K562 (cell line): ENCODE results near the gene PRND. TPM values are rescaled to one million over a fixed set of nuclear protein-coding genes. Genes with fewer than 3 reads are reported as not detected.

Experiments used
- ATAC-seq: fragments of 200-7000 bp; cut with Tn5 transposase; 3 replicates; pipeline ENCODE4 v1.9.1; 2020; ENCODE audit warnings: moderate library complexity
- BruUV-seq: library from RNA; stranded (reverse); fragments of 400-500 nt; replicated peaks from 2 replicates; lab custom pipeline; 2021; lab: Mats Ljungman, UMichigan
- CTCF ChIA-PET: fragments of 300-600 bp; formaldehyde crosslinking; extraction: SDS; loops from one replicate; lab custom pipeline; 2021; ENCODE audit warnings: low intra/inter-chr PET ratio; lab: Yijun Ruan, JAX
- POLR2A ChIA-PET: fragments of 300-600, 350-650 bp; sonication (Branson Sonifier 250); formaldehyde crosslinking; extraction: SDS; loops from one replicate; lab custom pipeline; 2021; ENCODE audit warnings: antibody characterized with exemption, inconsistent platforms; lab: Yijun Ruan, JAX
- DNase-seq, 4 experiments: peaks; one replicate each; pipeline versions ENCODE4 v3.0.0 to v3.0.0-alpha.2; 2011 to 2018; ENCODE audit warnings: low spot score in 3 of 4, mixed read lengths in 3 of 4; ENCODE audit errors: extremely low read depth in 1 of 4
- FAIRE-seq: peaks from 2 replicates; lab custom pipeline; 2011; peaks lifted over from hg19 to GRCh38; lab: Jason Lieb, UNC
- H2AFZ ChIP-seq: 2 replicates; pipeline ENCODE4 v1.6.0; 2011; ENCODE audit warnings: low read depth, low read length, control low read depth, inconsistent platforms
- H3K27ac ChIP-seq: fragments of 200-600 bp; 3 replicates; pipeline ENCODE4 v1.8.0; 2011; ENCODE audit warnings: low read depth, mild to moderate bottlenecking, control low read depth, inconsistent platforms, low read length, moderate library complexity, mixed read lengths; ENCODE audit errors: extremely low read depth
- H3K27me3 ChIP-seq, 2 experiments: fragments of 300-600 bp in 1 of 2; 2 replicates in 1 of 2; 3 replicates in 1 of 2; pipeline versions ENCODE4 v1.6.0 to v1.8.0; 2011; ENCODE audit warnings: inconsistent platforms in 2 of 2, low read length in 2 of 2, mild to moderate bottlenecking in 1 of 2, mixed read lengths in 1 of 2, moderate library complexity in 1 of 2; ENCODE audit not compliant: control insufficient read depth in 2 of 2, insufficient read depth in 2 of 2
- H3K36me3 ChIP-seq: fragments of 300-600 bp; 3 replicates; pipeline ENCODE4 v1.8.0; 2011; ENCODE audit warnings: mild to moderate bottlenecking, low read length, inconsistent platforms; ENCODE audit not compliant: control insufficient read depth, insufficient read depth
- H3K4me1 ChIP-seq, 2 experiments: fragments of 200-600 bp in 1 of 2; replicated peaks in 1 of 2; 2 replicates in 1 of 2; 3 replicates in 1 of 2; pipeline versions ENCODE4 v1.5.1 to v1.8.0; 2011; ENCODE audit warnings: inconsistent platforms in 2 of 2, low read length in 2 of 2, mild to moderate bottlenecking in 1 of 2, mixed read lengths in 1 of 2, moderate library complexity in 1 of 2; ENCODE audit not compliant: control insufficient read depth in 2 of 2, insufficient read depth in 2 of 2
- H3K4me2 ChIP-seq: 2 replicates; pipeline ENCODE4 v1.6.1; 2011; ENCODE audit warnings: low read length, control low read depth, inconsistent platforms, mixed read lengths; ENCODE audit not compliant: insufficient read depth
- H3K4me3 ChIP-seq: fragments of 200-600 bp; sonication (generic), shearing (Covaris generic); 2 replicates; pipeline ENCODE4 v1.5.1; 2016; ENCODE audit warnings: control low read depth, inconsistent platforms
- H3K79me2 ChIP-seq: fragments of 200-600 bp; 3 replicates; pipeline ENCODE4 v1.8.0; 2011; ENCODE audit warnings: low read length, inconsistent platforms; ENCODE audit not compliant: control insufficient read depth, insufficient read depth
- H3K9ac ChIP-seq, 2 experiments: 2 replicates each; pipeline versions ENCODE4 v1.6.0 to v1.6.1; 2011; ENCODE audit warnings: low read depth in 2 of 2, low read length in 2 of 2, control low read depth in 1 of 2, inconsistent platforms in 1 of 2, mild to moderate bottlenecking in 1 of 2, mixed read lengths in 1 of 2; ENCODE audit not compliant: insufficient read depth in 1 of 2
- H3K9me1 ChIP-seq: one replicate; pipeline ENCODE4 v1.6.0; 2011; ENCODE audit warnings: inconsistent platforms, mild to moderate bottlenecking, low read length, moderate library complexity; ENCODE audit not compliant: control insufficient read depth, insufficient read depth
- H3K9me3 ChIP-seq: replicated peaks from 2 replicates; pipeline ENCODE4 v1.5.1; 2011; ENCODE audit warnings: low read depth, low read length, inconsistent platforms; ENCODE audit not compliant: control insufficient read depth, insufficient read depth
- H4K20me1 ChIP-seq: replicated peaks from 2 replicates; pipeline ENCODE4 v1.6.1; 2011; ENCODE audit warnings: low read length, inconsistent platforms, mixed read lengths; ENCODE audit not compliant: control insufficient read depth, insufficient read depth
- CBFB ChIP-seq: sonication (generic); formaldehyde crosslinking; IDR thresholded peaks from 2 replicates; pipeline ENCODE4 v1.4.0; 2020; ENCODE audit warnings: mild to moderate bottlenecking, missing genetic modification reagents
- CGGBP1 ChIP-seq: fragments of 250-450 bp; sonication (Bioruptor Pico); IDR thresholded peaks from 2 replicates; pipeline ENCODE4 v1.9.0; 2021; ENCODE audit warnings: mild to moderate bottlenecking
- CHCHD3 ChIP-seq: fragments of 250-450 bp; sonication (Bioruptor Pico); IDR thresholded peaks from 2 replicates; pipeline ENCODE4 v2.1.2; 2022; ENCODE audit warnings: mild to moderate bottlenecking
- ELK3 ChIP-seq: fragments of 450-650 bp; formaldehyde crosslinking; IDR thresholded peaks from 2 replicates; pipeline ENCODE4 v1.4.0; 2020; ENCODE audit warnings: mild to moderate bottlenecking
- FOXM1 ChIP-seq, 2 experiments: fragments of 450-650 bp in 1 of 2; sonication (generic) in 1 of 2; formaldehyde crosslinking in 1 of 2; IDR thresholded peaks; 2 replicates each; pipeline versions ENCODE4 v1.6.1 to v1.9.0; 2017 to 2022; ENCODE audit warnings: low read depth in 2 of 2, mild to moderate bottlenecking in 2 of 2, missing genetic modification reagents in 1 of 2, moderate library complexity in 1 of 2
- MAX ChIP-seq: sonication (generic); formaldehyde crosslinking; IDR thresholded peaks from 2 replicates; pipeline ENCODE4 v1.9.0; 2022; ENCODE audit warnings: mild to moderate bottlenecking, missing genetic modification reagents
- PPARD ChIP-seq: fragments of 250-450 bp; sonication (Bioruptor Pico); IDR thresholded peaks from 2 replicates; pipeline ENCODE4 v1.8.0; 2022; ENCODE audit warnings: inconsistent platforms, mild to moderate bottlenecking, moderate library complexity
- SIN3A ChIP-seq, 2 experiments: fragments of 150-350 bp in 1 of 2; IDR thresholded peaks; 2 replicates each; pipeline ENCODE4 v1.6.1; 2011 to 2016; ENCODE audit warnings: borderline replicate concordance in 2 of 2, low read depth in 2 of 2, low read length in 2 of 2, mild to moderate bottlenecking in 2 of 2, moderate library complexity in 2 of 2; ENCODE audit not compliant: control insufficient read depth in 1 of 2
- SMARCE1 ChIP-seq: fragments of 450-650 bp; IDR thresholded peaks from 2 replicates; pipeline ENCODE4 v1.7.1; 2016; ENCODE audit warnings: mild to moderate bottlenecking
- WHSC1 ChIP-seq: IDR thresholded peaks from one replicate; pipeline ENCODE4 v1.6.1; 2012; ENCODE audit warnings: low read length, control low read depth, inconsistent platforms
- ZNF23 ChIP-seq: fragments of 250-450 bp; sonication (Bioruptor Pico); IDR thresholded peaks from 2 replicates; pipeline ENCODE4 v1.4.0; 2020; ENCODE audit warnings: mild to moderate bottlenecking
- ZNF316 ChIP-seq: fragments of 450-650 bp; IDR thresholded peaks from 2 replicates; pipeline ENCODE4 v1.6.1; 2016
- ZNF384 ChIP-seq: IDR thresholded peaks from 2 replicates; pipeline ENCODE4 v1.6.1; 2012; ENCODE audit warnings: low read depth, low read length, improper control_type of control experiment
- WGBS: fragments of 100-300 bp; shearing (Covaris generic); methylation state at CpG from one replicate; pipeline ENCODE4 v1.1.6; 2016; ENCODE audit warnings: low coverage, mixed read lengths; ENCODE audit not compliant: insufficient coverage; ENCODE audit errors: missing lambda C conversion rate; 5-methylcytosine and 5-hydroxymethylcytosine counted together
- in situ Hi-C: fragments of 300-500 bp; cut with MboI; formaldehyde crosslinking; loops from 4 replicates; pipeline ENCODE4 v1.15.0; 2018; ENCODE audit warnings: inconsistent platforms, mixed read lengths
- intact Hi-C: fragments of 100-400 bp; cut with micrococcal nuclease; formaldehyde crosslinking; loops from 2 replicates; pipeline ENCODE4 v1.14.2; 2022
- polyA plus RNA-seq, 8 experiments: library from polyadenylated mRNA; depleted of rRNA in 4 of 8; stranded (reverse) in 5 of 8; unstranded in 3 of 8; fragments of >200 nt; fragmentation: Nextera tagmentation in 2 of 8; fragmentation: Illumina TruSeq in 1 of 8; extraction: Ambion mirVana in 2 of 8; extraction: Trizol in 1 of 8; gene quantifications; 2 replicates each; pipeline versions ENCODE4 v1.2.1 to v1.2.3, GENCODE V29; 2011 to 2014; ENCODE audit warnings: inconsistent platforms in 1 of 8, missing spikeins in 1 of 8
- total RNA-seq, 7 experiments: library from RNA; depleted of rRNA in 6 of 7; stranded (reverse); fragments of >200 nt in 6 of 7; fragmentation: Illumina TruSeq in 2 of 7; extraction: Trizol in 2 of 7; gene quantifications; 2 replicates each; pipeline versions ENCODE4 v1.2.1 to v1.2.3, GENCODE V29; 2011 to 2021; ENCODE audit warnings: low replicate concordance in 1 of 7

The PRND gene
- total and polyA plus RNA-seq, 9 of the 15 experiments (the other 6 are each of a cell fraction or from before 2014, with no cell fraction given), result not detected

- TF ChIP-seq SMARCE1, result no peak
- TF ChIP-seq FOXM1 (IDR thresholded peaks at IDR 0.05; ENCODE audit: low read depth), result no peak
- TF ChIP-seq FOXM1 (CRISPR knock-in tag; IDR thresholded peaks at IDR 0.05; ENCODE audit: low read depth), result no peak
- TF ChIP-seq PPARD (CRISPR knock-in tag), result no peak
- TF ChIP-seq WHSC1, result no peak
- 81% methylated on average over 2 of the region's 2 CpGs for WGBS
- Histone ChIP-seq H3K36me3 (peaks cover 5% of the 10 kb centered on the region; the same call in 1 of the 3 replicates), H3K4me3 (no peak overlapping the region), H3K4me2 (no peak overlapping the region), H3K9ac (peak overlapping the region in 1 of 2 experiments; percentile 51; a peak in 1 of 4 replicates), H3K79me2 (peaks cover 65% of the 10 kb centered on the region), H4K20me1 (0 out of 2 replicates have a peak, but pooled peaks cover 4% of the 10 kb centered on the region), H3K27me3 (no peaks in the 10 kb centered on the region), H2AFZ (no peak overlapping the region), H3K4me1 (peaks cover 13 to 24% of the 10 kb centered on the region in 2 experiments; a peak in 4 of 5 replicates), H3K9me3 (no peaks in the 10 kb centered on the region), H3K9me1 (no peaks in the 10 kb centered on the region), H3K27ac (no peak overlapping the region)
- BruUV-seq, result TSS peak; percentile 38
- intact Hi-C loops, result no loop called here
- ATAC-seq (no peak), FAIRE-seq (no peak), DNase-seq (no peak)
- ChIA-PET CTCF (no interaction called here), POLR2A (interaction anchor here (0.8 to 1.9 kb wide), 3 partner anchors 10 to 26 kb away, joined by 3 to 4 read pairs (median 3); no protein-coding TSS in a partner anchor)
- in situ Hi-C loops, result no loop called here
These were observed 33.4 kb upstream of the PRND start for GRCh38 chr20:4688305-4688704.

GRCh38 chr20:4689220-4689619 is 32.5 kb upstream of the PRND start:
- Histone ChIP-seq H3K27ac (no peak overlapping the region), H2AFZ (no peak overlapping the region), H3K9ac (peak overlapping the region; percentile 14 to 68; a peak in 2 of 4 replicates), H3K36me3 (peaks cover 8% of the 10 kb centered on the region; the same call in 2 of the 3 replicates), H3K9me1 (no peaks in the 10 kb centered on the region), H4K20me1 (0 out of 2 replicates have a peak, but pooled peaks cover 4% of the 10 kb centered on the region), H3K9me3 (no peaks in the 10 kb centered on the region), H3K27me3 (no peaks in the 10 kb centered on the region), H3K4me1 (peaks cover 13 to 24% of the 10 kb centered on the region in 2 experiments; a peak in 4 of 5 replicates), H3K79me2 (peaks cover 74% of the 10 kb centered on the region), H3K4me2 (peak overlapping the region; percentile 5; the same call in 1 of the 2 replicates), H3K4me3 (no peak overlapping the region)
- DNase-seq (peak in 1 of 4 experiments; percentile 22), FAIRE-seq (no peak), ATAC-seq (0 out of 3 replicates have a peak, but pooled peaks have one; percentile 5)
- ChIA-PET CTCF (no interaction called here), POLR2A (interaction anchor here (0.6 to 1.9 kb wide), 6 partner anchors 9 to 1444 kb away, joined by 3 to 11 read pairs (median 4); no protein-coding TSS in a partner anchor)
- WGBS, result 0% methylated on average over 1 of the region's 2 CpGs
- intact Hi-C loops, result no loop called here
- in situ Hi-C loops, result no loop called here
- no TSS peak for BruUV-seq
- TF ChIP-seq CBFB (CRISPR knock-in tag) (no peak), CHCHD3 (CRISPR knock-in tag) (no peak), ZNF384 (no peak), ZNF316 (peak; percentile 14; the same call in 1 of the 2 replicates), SIN3A (IDR thresholded peaks at IDR 0.05; ENCODE audit: borderline replicate concordance in 2 of 2, control insufficient read depth in 1 of 2, low read depth in 2 of 2, low read length in 2 of 2) (no peak), ZNF23 (CRISPR knock-in tag) (no peak), CGGBP1 (no peak), MAX (CRISPR knock-in tag) (no peak), ELK3 (CRISPR knock-in tag) (no peak)
